ENCODE data around the gene SEMA3F.

DNA sequence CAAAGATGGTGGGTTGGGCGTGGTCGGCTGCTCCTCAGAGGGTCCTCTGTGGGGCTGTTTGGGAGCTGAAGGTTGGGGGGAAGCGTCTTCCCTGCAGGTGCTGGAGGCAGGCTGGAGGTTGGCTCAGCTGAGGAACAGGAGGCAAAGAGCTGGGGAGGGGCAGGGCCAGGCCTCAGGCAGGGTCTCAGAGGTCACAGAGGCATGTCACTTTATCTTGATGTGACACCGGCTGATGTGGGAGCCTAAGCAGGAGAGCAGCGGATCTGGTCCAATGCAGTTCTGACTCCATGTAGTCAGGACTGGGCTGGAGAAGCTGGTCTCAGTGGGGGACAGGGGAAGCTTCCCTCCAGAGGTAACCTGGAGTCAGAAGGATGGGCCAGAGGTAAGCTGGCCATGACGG, 28.6 kb downstream of the SEMA3F start:
- no peak for TF ChIP-seq CTCF (IDR thresholded peaks at IDR 0.05)
- no peak for TF ChIP-seq EZH2 (IDR thresholded peaks at IDR 0.05)
